ENCODE results near the gene WDCP.

Gene WDCP

DNA sequence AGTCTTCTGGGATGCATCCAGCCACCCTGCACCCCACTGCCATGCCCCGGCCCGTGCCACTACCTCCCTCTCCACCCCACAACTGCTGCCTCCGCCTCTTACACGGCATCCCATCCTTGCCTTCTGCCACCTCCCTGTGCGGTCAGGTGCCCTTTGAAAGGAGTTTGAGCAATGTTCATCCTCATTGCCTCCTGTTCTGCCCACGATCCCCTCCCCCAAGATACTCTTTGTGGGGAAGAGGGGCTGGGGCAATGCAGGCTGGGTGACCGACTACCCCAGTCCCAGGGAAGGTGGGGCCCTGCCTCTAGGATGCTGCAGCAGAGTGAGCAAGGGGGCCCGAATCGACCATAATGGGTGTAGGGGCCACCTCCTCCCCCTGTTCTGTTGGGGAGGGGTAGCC, 28.9 kb downstream of the WDCP start:
- H3F3A ChIP-seq (ENCODE audit: insufficient read depth, low read length) = no peaks in the 10 kb centered on the region
- no peak overlapping the region for H3K4me3 ChIP-seq (ENCODE audit: low read length)
- no peak overlapping the region for H3K27ac ChIP-seq (ENCODE audit: low read length)
- no peak overlapping the region for H3K9ac ChIP-seq (ENCODE audit: low read length)
- no peaks in the 10 kb centered on the region for H3K9me2 ChIP-seq (replicated peaks; ENCODE audit: insufficient read depth, low read length)
- no peaks in the 10 kb centered on the region for H3K36me3 ChIP-seq (replicated peaks; ENCODE audit: insufficient read depth, low read length)
- no peak overlapping the region for H3K4me2 ChIP-seq (ENCODE audit: low read depth, low read length)
- DNase-seq = no peak
- H3K79me2 ChIP-seq (ENCODE audit: low read length) = no peaks in the 10 kb centered on the region
- no peaks in the 10 kb centered on the region for H3K27me3 ChIP-seq (replicated peaks; ENCODE audit: insufficient read depth, low read length)
- TF ChIP-seq, protein P1, sequence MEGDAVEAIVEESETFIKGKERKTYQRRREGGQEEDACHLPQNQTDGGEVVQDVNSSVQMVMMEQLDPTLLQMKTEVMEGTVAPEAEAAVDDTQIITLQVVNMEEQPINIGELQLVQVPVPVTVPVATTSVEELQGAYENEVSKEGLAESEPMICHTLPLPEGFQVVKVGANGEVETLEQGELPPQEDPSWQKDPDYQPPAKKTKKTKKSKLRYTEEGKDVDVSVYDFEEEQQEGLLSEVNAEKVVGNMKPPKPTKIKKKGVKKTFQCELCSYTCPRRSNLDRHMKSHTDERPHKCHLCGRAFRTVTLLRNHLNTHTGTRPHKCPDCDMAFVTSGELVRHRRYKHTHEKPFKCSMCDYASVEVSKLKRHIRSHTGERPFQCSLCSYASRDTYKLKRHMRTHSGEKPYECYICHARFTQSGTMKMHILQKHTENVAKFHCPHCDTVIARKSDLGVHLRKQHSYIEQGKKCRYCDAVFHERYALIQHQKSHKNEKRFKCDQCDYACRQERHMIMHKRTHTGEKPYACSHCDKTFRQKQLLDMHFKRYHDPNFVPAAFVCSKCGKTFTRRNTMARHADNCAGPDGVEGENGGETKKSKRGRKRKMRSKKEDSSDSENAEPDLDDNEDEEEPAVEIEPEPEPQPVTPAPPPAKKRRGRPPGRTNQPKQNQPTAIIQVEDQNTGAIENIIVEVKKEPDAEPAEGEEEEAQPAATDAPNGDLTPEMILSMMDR (IDR thresholded peaks at IDR 0.05; ENCODE audit: low read length) = no peak
- no peak for TF ChIP-seq EZH2 (optimal IDR thresholded peaks at IDR 0.05; ENCODE audit: low read depth, low read length)
- no peak for TF ChIP-seq EZH2phosphoT487 (IDR thresholded peaks at IDR 0.05; ENCODE audit: low read length)
- no peaks in the 10 kb centered on the region for H3K4me1 ChIP-seq (ENCODE audit: low read length)
- H2AFZ ChIP-seq (ENCODE audit: low read length) = no peak overlapping the region
- H4K20me1 ChIP-seq (ENCODE audit: insufficient read depth, low read length) = no peaks in the 10 kb centered on the region
- no peaks in the 10 kb centered on the region for H3K9me3 ChIP-seq (replicated peaks; ENCODE audit: insufficient read depth, low read length)

DNA sequence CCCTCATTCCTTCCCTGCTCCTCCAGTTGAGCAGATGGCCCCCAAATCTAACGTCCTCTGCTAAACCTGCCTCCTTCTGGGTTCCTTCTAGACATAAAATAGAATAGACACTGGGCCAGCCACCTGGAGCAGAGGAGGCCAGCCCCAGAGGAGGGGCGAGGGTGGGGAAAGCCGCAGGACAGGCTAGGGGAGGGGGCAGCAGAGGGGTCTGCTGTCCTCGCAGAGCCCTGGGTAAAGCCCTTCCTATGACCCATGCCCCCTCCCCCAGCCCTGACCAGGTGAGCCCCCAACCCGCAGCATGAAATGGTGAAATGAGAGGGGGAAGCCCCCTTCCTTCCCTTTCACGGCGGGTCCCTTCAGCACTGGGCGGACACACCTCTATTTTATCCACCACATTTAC, 29.5 kb downstream of the WDCP start:
- no peak for TF ChIP-seq EZH2 (optimal IDR thresholded peaks at IDR 0.05; ENCODE audit: low read depth, low read length)
- TF ChIP-seq, protein P1 (IDR thresholded peaks at IDR 0.05; ENCODE audit: low read length) = no peak
- no peak for TF ChIP-seq EZH2phosphoT487 (IDR thresholded peaks at IDR 0.05; ENCODE audit: low read length)
- DNase-seq = no peak
- Histone ChIP-seq H3K9ac (ENCODE audit: low read length) (no peak overlapping the region), H3K4me3 (ENCODE audit: low read length) (no peak overlapping the region), H3K4me1 (ENCODE audit: low read length) (no peaks in the 10 kb centered on the region), H2AFZ (ENCODE audit: low read length) (no peak overlapping the region), H3K79me2 (ENCODE audit: low read length) (no peaks in the 10 kb centered on the region), H3K27me3 (replicated peaks; ENCODE audit: insufficient read depth, low read length) (no peaks in the 10 kb centered on the region), H3F3A (ENCODE audit: insufficient read depth, low read length) (no peaks in the 10 kb centered on the region), H4K20me1 (ENCODE audit: insufficient read depth, low read length) (no peaks in the 10 kb centered on the region), H3K9me2 (replicated peaks; ENCODE audit: insufficient read depth, low read length) (no peaks in the 10 kb centered on the region), H3K27ac (ENCODE audit: low read length) (no peak overlapping the region), H3K36me3 (replicated peaks; ENCODE audit: insufficient read depth, low read length) (no peaks in the 10 kb centered on the region), H3K9me3 (replicated peaks; ENCODE audit: insufficient read depth, low read length) (no peaks in the 10 kb centered on the region), H3K4me2 (ENCODE audit: low read depth, low read length) (no peak overlapping the region)

DNA sequence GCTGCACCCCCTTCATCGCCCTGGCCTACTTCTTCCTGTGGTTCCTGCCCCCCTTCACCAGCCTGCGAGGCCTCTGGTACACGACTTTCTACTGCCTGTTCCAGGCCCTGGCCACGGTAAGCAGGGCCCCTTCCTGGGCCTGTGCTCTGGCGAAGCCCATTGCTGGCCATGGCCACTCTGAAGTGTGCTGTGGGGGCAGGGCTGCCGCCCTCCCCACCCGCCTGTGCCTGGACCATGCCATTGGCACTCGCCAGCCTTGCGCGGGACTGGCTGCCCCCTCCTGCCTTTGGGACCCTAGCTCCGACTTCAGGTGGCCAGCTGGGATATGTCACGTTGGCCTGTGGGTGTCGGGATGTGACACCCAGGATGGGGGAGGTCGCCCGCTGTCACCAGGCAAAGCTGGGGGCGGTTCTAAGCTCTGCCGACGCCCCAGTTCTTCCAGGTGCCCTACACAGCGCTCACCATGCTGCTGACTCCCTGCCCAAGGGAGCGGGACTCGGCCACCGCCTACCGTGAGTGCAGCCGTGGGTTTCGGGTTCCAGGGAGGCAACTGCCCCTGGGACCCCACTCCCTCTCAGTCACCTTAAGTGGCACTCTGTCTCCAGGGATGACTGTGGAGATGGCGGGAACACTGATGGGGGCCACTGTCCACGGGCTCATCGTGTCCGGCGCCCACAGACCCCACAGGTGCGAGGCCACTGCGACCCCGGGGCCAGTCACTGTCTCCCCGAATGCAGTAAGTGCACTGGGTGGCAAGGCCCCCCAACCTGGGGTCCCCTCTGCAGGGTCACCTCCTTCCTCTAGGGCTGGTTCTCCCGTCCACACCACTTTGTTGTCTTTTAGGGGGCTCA, 30.1 kb downstream of the WDCP start:
- H3K4me1 ChIP-seq (ENCODE audit: low read length) = no peaks in the 10 kb centered on the region
- TF ChIP-seq EZH2phosphoT487 (IDR thresholded peaks at IDR 0.05; ENCODE audit: low read length) (no peak), EZH2 (optimal IDR thresholded peaks at IDR 0.05; ENCODE audit: low read depth, low read length) (no peak)
- TF ChIP-seq, protein P1 (IDR thresholded peaks at IDR 0.05; ENCODE audit: low read length) = no peak
- H3K9ac ChIP-seq (ENCODE audit: low read length) = no peak overlapping the region
- no peaks in the 10 kb centered on the region for H3K79me2 ChIP-seq (ENCODE audit: low read length)
- no peaks in the 10 kb centered on the region for H3K9me2 ChIP-seq (replicated peaks; ENCODE audit: insufficient read depth, low read length)
- no peak for DNase-seq
- no peak overlapping the region for H3K27ac ChIP-seq (ENCODE audit: low read length)
- H4K20me1 ChIP-seq (ENCODE audit: insufficient read depth, low read length) = no peaks in the 10 kb centered on the region
- H3K4me3 ChIP-seq (ENCODE audit: low read length) = no peak overlapping the region
- H3K9me3 ChIP-seq (replicated peaks; ENCODE audit: insufficient read depth, low read length) = no peaks in the 10 kb centered on the region
- H3F3A ChIP-seq (ENCODE audit: insufficient read depth, low read length) = no peaks in the 10 kb centered on the region
- H3K36me3 ChIP-seq (replicated peaks; ENCODE audit: insufficient read depth, low read length) = no peaks in the 10 kb centered on the region
- H2AFZ ChIP-seq (ENCODE audit: low read length) = no peak overlapping the region
- H3K4me2 ChIP-seq (ENCODE audit: low read depth, low read length) = no peak overlapping the region
- no peaks in the 10 kb centered on the region for H3K27me3 ChIP-seq (replicated peaks; ENCODE audit: insufficient read depth, low read length)

All from MM.1S (cell line).